ENCODE results near the gene RAB28. TPM values are rescaled to one million over a fixed set of nuclear protein-coding genes. Genes with fewer than 3 reads are reported as not detected.

RAB28 gene
- total RNA-seq, 1 donor from 2014 or later: 11.9 TPM

DNA sequence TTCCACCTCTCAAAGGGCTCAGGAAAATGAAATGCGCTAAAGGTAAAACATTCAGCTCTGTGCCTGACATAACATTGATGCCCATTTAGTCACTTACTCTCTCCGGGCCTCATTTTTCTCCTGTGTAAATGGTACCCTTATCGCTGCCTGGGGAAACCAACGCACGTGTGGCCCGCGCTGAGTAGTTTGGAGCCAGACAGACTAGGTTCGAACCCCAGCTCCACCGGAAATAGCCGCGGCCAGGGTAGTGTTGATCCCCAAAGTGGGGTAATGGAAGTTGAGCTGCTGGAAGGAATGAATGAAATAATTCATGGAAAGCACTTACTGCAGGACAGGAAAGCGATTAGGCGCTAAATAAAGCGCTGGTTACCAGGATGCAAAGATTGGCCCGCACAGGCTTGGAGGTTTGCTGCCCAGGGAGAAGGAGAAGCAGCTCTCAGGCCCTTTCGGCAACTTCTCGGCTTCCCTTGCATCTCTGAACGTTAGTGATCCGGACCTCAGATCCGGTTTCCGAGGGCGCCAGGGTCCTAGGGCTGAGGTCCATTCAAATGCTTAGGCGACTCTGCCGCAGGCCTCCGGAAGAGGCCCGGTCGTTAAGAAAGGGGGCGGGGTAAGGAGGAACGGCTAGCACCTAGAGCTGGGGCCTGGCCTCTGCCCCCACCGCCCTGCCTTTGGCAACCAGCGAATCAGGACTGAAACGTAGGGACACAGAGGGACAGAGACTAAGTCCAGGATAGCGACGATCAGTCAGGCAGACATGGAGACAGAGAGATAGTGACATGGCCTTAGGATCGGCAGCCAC, 46.9 kb upstream of the RAB28 start:
- H3K27ac Mint-ChIP-seq (ENCODE audit: unreplicated experiment): no peak overlapping the region
- no peaks in the 10 kb centered on the region for H3K36me3 ChIP-seq (ENCODE audit: insufficient read depth, low read length)
- no peak overlapping the region for H3K4me3 Mint-ChIP-seq (ENCODE audit: unreplicated experiment)
- peaks cover 2% of the 10 kb centered on the region for H3K4me1 ChIP-seq (ENCODE audit: insufficient read depth, low read length)
- H3K27ac ChIP-seq (ENCODE audit: low read depth, low read length): no peak overlapping the region
- no peaks in the 10 kb centered on the region for H3K79me2 ChIP-seq (ENCODE audit: insufficient read depth, low read length)
- peaks cover 5% of the 10 kb centered on the region for H3K4me1 Mint-ChIP-seq (ENCODE audit: low read depth, unreplicated experiment)
- no peaks in the 10 kb centered on the region for H3K9me3 ChIP-seq (ENCODE audit: insufficient read depth, low read depth, low read length)
- no peak overlapping the region for H3K9ac ChIP-seq (ENCODE audit: low read length)
- no peak overlapping the region for H3K4me2 ChIP-seq (ENCODE audit: low read length)
- H3K36me3 Mint-ChIP-seq (ENCODE audit: low read depth, unreplicated experiment): no peaks in the 10 kb centered on the region
- no peak overlapping the region for H2AFZ ChIP-seq (ENCODE audit: low read depth, low read length)
- peaks cover 24% of the 10 kb centered on the region for H3K27me3 Mint-ChIP-seq (ENCODE audit: low read depth, unreplicated experiment)
- H3K9me3 Mint-ChIP-seq (ENCODE audit: unreplicated experiment): peaks cover 3% of the 10 kb centered on the region
- peaks cover 98% of the 10 kb centered on the region for H3K27me3 ChIP-seq (ENCODE audit: insufficient read depth, low read length)
- DNase-seq (ENCODE audit: low read depth): no peak
- TF ChIP-seq EZH2 (IDR thresholded peaks at IDR 0.05; ENCODE audit: insufficient read depth, low read length): peak; percentile 34
- no peak for TF ChIP-seq CTCF (IDR thresholded peaks at IDR 0.05; ENCODE audit: insufficient read depth, low read depth, low read length)
- peaks cover 9% of the 10 kb centered on the region for H4K20me1 ChIP-seq (ENCODE audit: insufficient read depth, low read length)
- no peak for FAIRE-seq
- no peak overlapping the region for H3K4me3 ChIP-seq (ENCODE audit: insufficient read depth, low read depth, low read length)

DNA sequence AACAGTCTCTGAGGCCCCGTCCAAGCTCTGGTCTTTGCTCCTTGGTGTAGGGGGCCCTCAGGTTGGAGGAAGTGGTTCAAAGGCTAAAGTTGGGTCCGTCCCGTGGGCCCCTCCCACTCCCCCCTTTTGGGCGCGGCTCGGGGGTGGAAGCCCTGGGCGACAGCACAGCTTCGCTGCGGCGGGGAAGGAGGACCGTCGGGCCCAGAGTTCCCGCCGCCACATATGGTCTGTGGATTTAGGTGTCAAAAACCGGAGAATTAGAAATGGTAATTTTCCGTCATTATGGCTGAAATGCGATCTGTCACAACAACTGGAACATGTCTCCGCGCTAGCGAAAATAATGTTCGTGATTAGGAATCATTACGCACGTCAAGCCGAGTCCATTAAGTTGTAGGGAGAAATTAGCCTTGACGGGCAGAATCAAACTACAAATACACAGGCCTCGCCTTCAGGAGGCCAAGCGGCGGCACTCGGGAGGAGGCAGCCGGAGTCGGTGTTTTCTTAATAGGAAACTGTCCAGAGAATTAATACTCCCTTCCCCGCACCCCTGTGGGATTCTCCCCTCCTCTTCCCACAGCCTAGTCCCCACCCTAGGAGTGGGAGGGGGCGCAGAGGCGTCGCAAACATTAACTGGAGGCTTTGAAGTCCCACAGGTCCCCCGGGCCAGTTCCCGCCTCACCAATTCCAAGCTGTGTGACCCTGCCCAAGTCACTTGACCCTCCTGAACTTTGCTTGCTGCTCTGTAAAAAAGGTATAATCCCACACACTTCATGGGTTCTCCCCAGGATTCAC, 45.2 kb upstream of the RAB28 start:
- no peak for FAIRE-seq
- Mint-ChIP-seq H3K36me3 (ENCODE audit: low read depth, unreplicated experiment) (no peaks in the 10 kb centered on the region), H3K9me3 (ENCODE audit: unreplicated experiment) (peaks cover 3% of the 10 kb centered on the region), H3K27ac (ENCODE audit: unreplicated experiment) (no peak overlapping the region), H3K4me1 (ENCODE audit: low read depth, unreplicated experiment) (peaks cover 5% of the 10 kb centered on the region), H3K4me3 (ENCODE audit: unreplicated experiment) (no peak overlapping the region), H3K27me3 (ENCODE audit: low read depth, unreplicated experiment) (peaks cover 14% of the 10 kb centered on the region)
- no peak overlapping the region for H3K27ac ChIP-seq (ENCODE audit: low read depth, low read length)
- H3K9ac ChIP-seq (ENCODE audit: low read length): no peak overlapping the region
- no peak overlapping the region for H3K4me3 ChIP-seq (ENCODE audit: insufficient read depth, low read depth, low read length)
- H3K4me1 ChIP-seq (ENCODE audit: insufficient read depth, low read length): peaks cover 7% of the 10 kb centered on the region
- no peak for DNase-seq (ENCODE audit: low read depth)
- peaks cover 5% of the 10 kb centered on the region for H4K20me1 ChIP-seq (ENCODE audit: insufficient read depth, low read length)
- no peak overlapping the region for H2AFZ ChIP-seq (ENCODE audit: low read depth, low read length)
- H3K9me3 ChIP-seq (ENCODE audit: insufficient read depth, low read depth, low read length): peaks cover 4% of the 10 kb centered on the region
- H3K36me3 ChIP-seq (ENCODE audit: insufficient read depth, low read length): no peaks in the 10 kb centered on the region
- peaks cover 97% of the 10 kb centered on the region for H3K27me3 ChIP-seq (ENCODE audit: insufficient read depth, low read length)
- no peak overlapping the region for H3K4me2 ChIP-seq (ENCODE audit: low read length)
- no peak for TF ChIP-seq EZH2 (IDR thresholded peaks at IDR 0.05; ENCODE audit: insufficient read depth, low read length)
- no peak for TF ChIP-seq CTCF (IDR thresholded peaks at IDR 0.05; ENCODE audit: insufficient read depth, low read depth, low read length)
- H3K79me2 ChIP-seq (ENCODE audit: insufficient read depth, low read length): no peaks in the 10 kb centered on the region
